ENCODE measurements around the gene GABRD.

The GABRD gene

GRCh38 chr1:2046174-2046917, 27.2 kb downstream of the GABRD start:
- Histone ChIP-seq H3K4me2 (ENCODE audit: low read length) (no peak overlapping the region), H3K27ac (ENCODE audit: low read depth, low read length) (no peak overlapping the region), H3K9me3 (ENCODE audit: control insufficient read depth, insufficient read depth, low read length) (no peaks in the 10 kb centered on the region), H3K36me3 (ENCODE audit: control insufficient read depth, low read length) (no peaks in the 10 kb centered on the region), H3K79me2 (ENCODE audit: control insufficient read depth, low read length) (no peaks in the 10 kb centered on the region), H3K9me2 (replicated peaks; ENCODE audit: control insufficient read depth, low read length) (no peaks in the 10 kb centered on the region), H4K20me1 (ENCODE audit: control insufficient read depth, insufficient read depth, low read depth, low read length) (no peaks in the 10 kb centered on the region), H3K4me3 (ENCODE audit: low read length) (no peak overlapping the region), H3F3A (ENCODE audit: control insufficient read depth, insufficient read depth) (no peaks in the 10 kb centered on the region), H3K4me1 (ENCODE audit: control insufficient read depth, low read length) (peaks cover 17% of the 10 kb centered on the region), H3K27me3 (ENCODE audit: control insufficient read depth, low read length) (no peaks in the 10 kb centered on the region; the same call in 1 of the 2 replicates)
- no peak for TF ChIP-seq EZH2phosphoT487 (IDR thresholded peaks at IDR 0.05; ENCODE audit: borderline replicate concordance, low read length)
- TF ChIP-seq CTCF (IDR thresholded peaks at IDR 0.05; ENCODE audit: low read depth, low read length, poor library complexity, severe bottlenecking): peak; percentile 62

DNA sequence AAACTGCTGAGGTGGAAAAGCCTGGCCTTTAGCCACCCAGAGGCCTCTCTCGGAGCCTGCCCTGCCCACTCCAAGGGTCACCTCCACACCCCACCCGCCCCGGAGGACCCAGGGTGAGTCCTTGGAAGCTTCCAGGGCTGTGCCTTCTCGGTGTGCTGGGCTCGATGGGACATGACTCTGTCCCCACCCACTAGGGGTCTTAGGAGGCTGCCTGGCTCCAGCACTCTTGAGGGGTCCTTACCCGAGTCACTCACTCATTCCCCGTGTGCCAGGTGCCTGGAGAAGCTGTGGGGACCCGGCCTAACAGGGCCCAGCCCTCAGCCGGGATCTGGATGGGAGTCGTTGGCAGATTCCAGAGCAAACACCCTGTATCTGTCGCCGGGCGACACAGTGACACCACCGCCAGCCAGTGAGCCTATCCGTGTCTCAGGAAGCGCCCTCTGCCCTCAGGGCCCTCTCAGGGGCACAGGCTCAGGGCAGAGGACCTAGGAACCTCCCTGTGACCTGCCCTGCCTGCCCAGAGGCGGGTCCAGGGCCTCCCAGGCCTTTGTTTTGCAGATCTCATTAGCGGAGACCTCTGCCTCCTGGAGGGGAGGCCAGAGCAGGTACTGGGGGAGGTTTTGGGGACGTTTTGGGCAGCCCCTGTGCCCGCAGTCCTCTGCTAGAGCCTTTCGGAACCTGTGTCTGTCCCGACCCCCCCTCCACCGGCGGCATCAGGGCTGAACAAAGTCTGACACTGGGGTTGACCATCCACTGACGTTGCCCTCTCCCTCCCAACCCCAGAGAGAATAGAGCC, 28.0 kb downstream of the GABRD start:
- no peak overlapping the region for H3K4me3 ChIP-seq (ENCODE audit: low read length)
- H3K36me3 ChIP-seq (ENCODE audit: control insufficient read depth, low read length): no peaks in the 10 kb centered on the region
- H3K4me2 ChIP-seq (ENCODE audit: low read length): no peak overlapping the region
- no peak overlapping the region for H3K27ac ChIP-seq (ENCODE audit: low read depth, low read length)
- H3K79me2 ChIP-seq (ENCODE audit: control insufficient read depth, low read length): no peaks in the 10 kb centered on the region
- no peaks in the 10 kb centered on the region for H3F3A ChIP-seq (ENCODE audit: control insufficient read depth, insufficient read depth)
- H3K9me2 ChIP-seq (replicated peaks; ENCODE audit: control insufficient read depth, low read length): no peaks in the 10 kb centered on the region
- TF ChIP-seq CTCF (IDR thresholded peaks at IDR 0.05; ENCODE audit: low read depth, low read length, poor library complexity, severe bottlenecking) (no peak), EZH2phosphoT487 (IDR thresholded peaks at IDR 0.05; ENCODE audit: borderline replicate concordance, low read length) (no peak)
- no peaks in the 10 kb centered on the region for H4K20me1 ChIP-seq (ENCODE audit: control insufficient read depth, insufficient read depth, low read depth, low read length)
- peaks cover 17% of the 10 kb centered on the region for H3K4me1 ChIP-seq (ENCODE audit: control insufficient read depth, low read length)
- H3K27me3 ChIP-seq (ENCODE audit: control insufficient read depth, low read length): no peaks in the 10 kb centered on the region; the same call in 1 of the 2 replicates
- no peaks in the 10 kb centered on the region for H3K9me3 ChIP-seq (ENCODE audit: control insufficient read depth, insufficient read depth, low read length)

DNA sequence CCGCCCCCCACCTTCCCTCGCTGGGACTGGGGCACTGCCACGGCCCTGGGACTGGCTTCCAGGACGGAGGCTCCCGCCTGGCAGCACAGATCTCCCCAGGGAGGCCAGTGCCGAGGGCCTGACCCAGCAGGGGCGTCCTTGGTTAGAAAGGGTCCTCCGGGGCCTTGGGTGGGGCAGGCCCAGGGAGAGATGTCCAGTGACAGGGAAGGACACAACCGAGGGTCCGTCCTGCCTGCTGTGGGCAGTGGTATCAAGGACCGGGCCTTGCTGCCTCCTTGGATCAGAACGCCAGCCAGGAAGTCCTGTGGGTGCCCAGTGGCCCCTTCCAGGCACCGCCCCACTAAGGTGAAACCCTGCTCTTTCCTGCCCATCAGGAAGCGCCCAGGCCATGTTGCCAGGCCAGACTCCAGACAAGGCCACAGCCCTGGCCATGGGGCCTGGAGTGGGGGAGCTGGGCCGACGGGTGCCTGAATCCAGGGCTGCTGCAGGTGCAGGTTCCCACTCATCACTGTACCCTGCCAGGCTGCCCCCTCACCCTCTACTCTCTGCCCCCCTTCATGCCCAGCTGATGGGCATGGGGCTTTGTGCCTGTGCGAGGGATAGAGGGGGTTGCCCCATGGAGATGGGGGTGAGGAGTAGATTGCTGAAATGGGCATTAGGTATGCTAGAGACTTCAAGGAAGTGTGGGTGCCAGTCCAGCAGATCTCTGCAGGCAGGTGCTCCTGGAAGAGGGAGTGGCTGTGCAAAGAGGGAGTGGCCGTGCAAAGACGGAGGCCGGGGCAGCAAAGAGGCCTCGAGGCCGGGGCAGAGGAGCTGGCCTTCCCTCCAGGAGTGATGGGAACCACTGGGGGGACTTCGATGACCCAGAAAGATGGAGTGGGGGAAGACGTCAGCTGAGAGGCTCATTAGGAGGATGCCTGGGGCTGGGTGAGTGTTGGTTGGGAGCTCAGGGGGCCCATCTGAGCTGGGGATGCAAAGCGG, 28.9 kb downstream of the GABRD start:
- Histone ChIP-seq H3K27me3 (ENCODE audit: control insufficient read depth, low read length) (no peaks in the 10 kb centered on the region; the same call in 1 of the 2 replicates), H3K9me3 (ENCODE audit: control insufficient read depth, insufficient read depth, low read length) (no peaks in the 10 kb centered on the region), H3K79me2 (ENCODE audit: control insufficient read depth, low read length) (no peaks in the 10 kb centered on the region), H4K20me1 (ENCODE audit: control insufficient read depth, insufficient read depth, low read depth, low read length) (no peaks in the 10 kb centered on the region), H3K9me2 (replicated peaks; ENCODE audit: control insufficient read depth, low read length) (no peaks in the 10 kb centered on the region), H3K4me2 (ENCODE audit: low read length) (no peak overlapping the region), H3K4me1 (ENCODE audit: control insufficient read depth, low read length) (peaks cover 17% of the 10 kb centered on the region), H3K36me3 (ENCODE audit: control insufficient read depth, low read length) (no peaks in the 10 kb centered on the region), H3K4me3 (ENCODE audit: low read length) (no peak overlapping the region), H3K27ac (ENCODE audit: low read depth, low read length) (no peak overlapping the region), H3F3A (ENCODE audit: control insufficient read depth, insufficient read depth) (no peaks in the 10 kb centered on the region)
- TF ChIP-seq CTCF (IDR thresholded peaks at IDR 0.05; ENCODE audit: low read depth, low read length, poor library complexity, severe bottlenecking): no peak
- no peak for TF ChIP-seq EZH2phosphoT487 (IDR thresholded peaks at IDR 0.05; ENCODE audit: borderline replicate concordance, low read length)
